NT2/D1 (cell line): ENCODE results near the gene LAMC2.

Experiments used
- SUZ12 ChIP-seq: IDR thresholded peaks from 2 replicates; pipeline ENCODE4 v1.6.1; 2011; ENCODE audit not compliant: insufficient read length, insufficient read depth; ENCODE audit errors: extremely low read depth
- YY1 ChIP-seq: IDR thresholded peaks from 2 replicates; pipeline ENCODE4 v1.6.1; 2011; ENCODE audit not compliant: insufficient read length, insufficient read depth
- ZNF274 ChIP-seq: IDR thresholded peaks from 2 replicates; pipeline ENCODE4 v1.6.1; 2011; ENCODE audit warnings: mild to moderate bottlenecking, low read depth, low read length

DNA sequence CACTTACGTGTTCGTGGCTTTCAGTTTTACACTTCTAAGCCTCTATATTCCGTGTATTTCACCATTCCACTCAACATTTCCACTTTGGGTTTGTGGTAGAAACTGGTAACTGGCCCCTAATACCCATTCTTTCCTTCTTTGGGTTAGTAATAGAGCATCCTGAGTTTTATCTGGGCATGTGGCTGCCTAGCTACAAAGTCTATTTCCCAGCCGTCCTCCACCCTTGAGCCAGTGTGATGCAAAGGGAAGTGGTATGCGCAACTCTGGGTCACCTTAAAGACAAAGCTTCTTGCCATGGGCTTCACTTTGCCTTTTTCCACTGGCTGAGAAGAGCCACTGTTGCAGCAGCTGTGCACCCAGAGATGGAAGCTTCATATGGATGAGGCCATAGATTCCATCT is 73.9 kb downstream of the LAMC2 start:
- TF ChIP-seq ZNF274 = no peak
- no peak for TF ChIP-seq YY1
- TF ChIP-seq SUZ12 = no peak
